ENCODE data around the gene CAAP1. TPM values are rescaled to one million over a fixed set of nuclear protein-coding genes. Genes with fewer than 3 reads are reported as not detected.

The CAAP1 gene
- total and polyA plus RNA-seq, 10 of the 15 experiments (the other 5 are each of a cell fraction or from before 2014, with no cell fraction given) = 11.0 to 27.5 (median 20.5) TPM

GRCh38 chr9:26904671-26905070 lies 12.1 kb upstream of the CAAP1 start:
- in situ Hi-C loops (cut with MboI) = no loop called here
- Histone ChIP-seq H3K4me3 (no peak overlapping the region), H3K9me3 (replicated peaks; ENCODE audit: control insufficient read depth, insufficient read depth, low read length) (no peaks in the 10 kb centered on the region), H3K4me2 (ENCODE audit: control insufficient read depth, insufficient read depth) (no peak overlapping the region), H2AFZ (ENCODE audit: control insufficient read depth, low read depth, low read length) (no peak overlapping the region), H3K27me3 (replicated peaks in 1 of 2; ENCODE audit: control insufficient read depth in 2 of 2, insufficient read depth in 2 of 2, low read length in 1 of 2) (no peaks in the 10 kb centered on the region), H4K20me1 (ENCODE audit: control insufficient read depth, insufficient read depth) (no peaks in the 10 kb centered on the region), H3K27ac (ENCODE audit: control insufficient read depth, insufficient read depth) (no peak overlapping the region), H3K9ac (ENCODE audit: control insufficient read depth, insufficient read depth, low read length) (no peak overlapping the region), H3K79me2 (ENCODE audit: control insufficient read depth, insufficient read depth, low read length) (no peaks in the 10 kb centered on the region), H3K4me1 (ENCODE audit: control insufficient read depth, insufficient read depth, low read length) (no peaks in the 10 kb centered on the region), H3K36me3 (ENCODE audit: control insufficient read depth in 2 of 2, insufficient read depth in 2 of 2, low read length in 1 of 2) (peaks cover 3 to 11% of the 10 kb centered on the region in 2 experiments; a peak in 3 of 4 replicates)
- BruUV-seq (replicated peaks) = no TSS peak
- POLR2A ChIA-PET = interaction anchor here (1.1 kb wide), 1 partner anchor 13 kb away, joined by 5 read pairs; no protein-coding TSS in a partner anchor
- DNase-seq (ENCODE audit: low read depth, low spot score) (no peak), ATAC-seq (no peak), FAIRE-seq (no peak)
- WGBS (ENCODE audit: insufficient coverage, insufficient replicate concordance, low lambda C conversion rate, missing lambda C conversion rate) = 88% methylated on average over 1 of the region's 1 CpG
- SMC1A ChIA-PET (ENCODE audit: uncharacterized antibody, unreplicated experiment) = interaction anchor here (0.6 to 0.7 kb wide), 2 partner anchors 35 to 37 kb away, joined by 3 read pairs; no protein-coding TSS in a partner anchor
- intact Hi-C loops (cut with micrococcal nuclease; ENCODE audit: unreplicated experiment) = no loop called here
- CTCF ChIA-PET = no interaction called here
- RAD21 ChIA-PET (ENCODE audit: unreplicated experiment) = no interaction called here
- TF ChIP-seq WRNIP1 (IDR thresholded peaks at IDR 0.05; ENCODE audit: borderline replicate concordance, low read depth, low read length) (no peak), ZNF384 (IDR thresholded peaks at IDR 0.05; ENCODE audit: borderline replicate concordance, low read depth, low read length) (no peak), NFYA (IDR thresholded peaks at IDR 0.05; ENCODE audit: borderline replicate concordance, low read depth, low read length) (no peak), MEF2B (IDR thresholded peaks at IDR 0.05; ENCODE audit: partially characterized antibody, poor library complexity, severe bottlenecking) (no peak), MYB (IDR thresholded peaks at IDR 0.05; ENCODE audit: borderline replicate concordance, low read depth, low read length) (no peak), ATF2 (IDR thresholded peaks at IDR 0.05; ENCODE audit: low read length) (no peak), BCL3 (IDR thresholded peaks at IDR 0.05; ENCODE audit: borderline replicate concordance, insufficient read depth, low read depth, low read length, poor library complexity, severe bottlenecking) (no peak), SUZ12 (IDR thresholded peaks at IDR 0.05; ENCODE audit: unreplicated experiment) (no peak), SMC3 (IDR thresholded peaks at IDR 0.05; ENCODE audit: borderline replicate concordance, low read length) (no peak), ESRRA (IDR thresholded peaks at IDR 0.05; ENCODE audit: low read length) (no peak), ZNF592 (IDR thresholded peaks at IDR 0.05) (no peak)
